Measurements from ENCODE around the gene PRKAB2.
"Not testable (repeated sequence)": the region's sequence is repeated elsewhere in the genome, so short reads cannot be mapped to it uniquely, and the experiment has no call there.

Gene PRKAB2

GRCh38 chr1:147171399-147172167 is 687 bp downstream of the PRKAB2 start:
- no peak for DNase-seq

GRCh38 chr1:147169840-147170674 is 2.2 kb downstream of the PRKAB2 start:
- DNase-seq: no peak

- DNase-seq: no peak
These were observed 3.1 kb downstream of the PRKAB2 start for GRCh38 chr1:147169171-147169570.

- no peak for DNase-seq
These were observed 3.6 kb downstream of the PRKAB2 start for GRCh38 chr1:147168626-147169058.

- no peak for DNase-seq
These were observed 4.9 kb downstream of the PRKAB2 start for GRCh38 chr1:147167365-147167764.

- DNase-seq: no peak
These were observed 9.3 kb downstream of the PRKAB2 start for GRCh38 chr1:147163019-147163418.

- no peak for DNase-seq
These were observed 10.2 kb downstream of the PRKAB2 start for GRCh38 chr1:147162093-147162492.

- DNase-seq: not testable (repeated sequence)
These were observed 15.2 kb downstream of the PRKAB2 start for GRCh38 chr1:147157116-147157515.

- no peak for DNase-seq
These were observed 15.6 kb downstream of the PRKAB2 start for GRCh38 chr1:147156642-147157041.

- no peak for DNase-seq
These were observed 19.5 kb downstream of the PRKAB2 start for GRCh38 chr1:147152772-147153171.

- no peak for DNase-seq
These were observed 21.0 kb downstream of the PRKAB2 start for GRCh38 chr1:147151244-147151643.

GRCh38 chr1:147142886-147143285 is 29.4 kb downstream of the PRKAB2 start:
- DNase-seq: no peak

GRCh38 chr1:147130721-147131120 is 41.5 kb downstream of the PRKAB2 start:
- DNase-seq: not testable (repeated sequence)

GRCh38 chr1:147129116-147129873 is 43.0 kb downstream of the PRKAB2 start:
- no peak for DNase-seq

GRCh38 chr1:147124266-147124665 is 48.0 kb downstream of the PRKAB2 start:
- DNase-seq: no peak

- DNase-seq: no peak
These were observed 55.2 kb downstream of the PRKAB2 start for GRCh38 chr1:147117109-147117508.

GRCh38 chr1:147115496-147115895 is 56.8 kb downstream of the PRKAB2 start:
- no peak for DNase-seq

- DNase-seq: not testable (repeated sequence)
These were observed 57.2 kb downstream of the PRKAB2 start for GRCh38 chr1:147115079-147115478.

GRCh38 chr1:147114353-147114752 is 57.9 kb downstream of the PRKAB2 start:
- DNase-seq: not testable (repeated sequence)

GRCh38 chr1:147111381-147112130 is 60.7 kb downstream of the PRKAB2 start:
- no peak for DNase-seq

- DNase-seq: no peak
These were observed 61.4 kb downstream of the PRKAB2 start for GRCh38 chr1:147110872-147111271.

GRCh38 chr1:147110434-147110833 is 61.8 kb downstream of the PRKAB2 start:
- no peak for DNase-seq

- DNase-seq: no peak
These were observed 62.5 kb downstream of the PRKAB2 start for GRCh38 chr1:147109762-147110161.
